ENCODE data around the gene NRAS. TPM values are rescaled to one million over a fixed set of nuclear protein-coding genes. Genes with fewer than 3 reads are reported as not detected.

The NRAS gene
- total RNA-seq, 1 experiment from 2014 or later: 72.9 TPM

GRCh38 chr1:114756949-114757454 is 40.4 kb upstream of the NRAS start:
- no CpG with 5 or more reads among the region's 17 CpGs for WGBS (ENCODE audit: extremely low coverage, insufficient read length, low lambda C conversion rate)
- peak overlapping the region; percentile 77 for H3K4me2 ChIP-seq (ENCODE audit: insufficient read depth, insufficient read length, low read length)
- H3K27ac Mint-ChIP-seq: peak overlapping the region; percentile 100
- peak overlapping the region; percentile 88 for H3K14ac ChIP-seq (ENCODE audit: insufficient read depth, low read length)
- no peaks in the 10 kb centered on the region for H3K9me3 ChIP-seq (ENCODE audit: control insufficient read depth, low read depth, low read length)
- H4K5ac ChIP-seq (ENCODE audit: insufficient read length, low read depth, low read length): peak overlapping the region; percentile 86
- peak overlapping the region; percentile 85 for H4K8ac ChIP-seq (replicated peaks; ENCODE audit: insufficient read length, low read depth, low read length)
- H2BK15ac ChIP-seq (ENCODE audit: low read depth, low read length): no peak overlapping the region
- H3K23ac ChIP-seq (ENCODE audit: insufficient read length, low read depth, low read length): no peak overlapping the region
- H2BK5ac ChIP-seq (ENCODE audit: insufficient read length, low read length): peak overlapping the region; percentile 92
- no peak overlapping the region for H2BK120ac ChIP-seq (ENCODE audit: low read depth, low read length, poor library complexity, severe bottlenecking)
- peak overlapping the region; percentile 95 for H3K56ac ChIP-seq (ENCODE audit: insufficient read length, low read depth, low read length)
- TF ChIP-seq CTCF (conservative IDR thresholded peaks at IDR 0.05): no peak
- peak overlapping the region; percentile 25; the same call in 1 of the 2 replicates for H3K4ac ChIP-seq (ENCODE audit: low read depth, low read length)
- H4K91ac ChIP-seq (ENCODE audit: insufficient read length, low read depth, low read length): no peak overlapping the region
- peaks cover 49% of the 10 kb centered on the region for H3K79me2 ChIP-seq (ENCODE audit: insufficient read depth, low read length)
- no peak overlapping the region for H2AFZ ChIP-seq (ENCODE audit: low read length)
- H3K79me1 ChIP-seq (ENCODE audit: insufficient read depth, low read depth, low read length, poor library complexity, severe bottlenecking): no peaks in the 10 kb centered on the region
- H3K23me2 ChIP-seq (ENCODE audit: insufficient read length, low read depth, low read length, poor library complexity, severe bottlenecking): peaks cover 3% of the 10 kb centered on the region
- H2BK20ac ChIP-seq (ENCODE audit: low read depth, low read length, poor library complexity, severe bottlenecking): no peak overlapping the region
- H2BK12ac ChIP-seq (ENCODE audit: insufficient read length, low read depth, low read length): no peak overlapping the region
- H3K4me1 Mint-ChIP-seq: peaks cover 45 to 53% of the 10 kb centered on the region in 2 experiments
- H3T11ph ChIP-seq (ENCODE audit: low read length): peak overlapping the region; percentile 63
- H4K20me1 ChIP-seq (ENCODE audit: control insufficient read depth, insufficient read depth, insufficient read length): no peaks in the 10 kb centered on the region
- H3K9me3 Mint-ChIP-seq: no peaks in the 10 kb centered on the region; a peak in 2 of 5 replicates
- no peak for DNase-seq
- peak overlapping the region; percentile 93 for H3K9ac ChIP-seq (ENCODE audit: extremely low read depth, insufficient read length, low read length)
- peaks cover 9% of the 10 kb centered on the region; the same call in 1 of the 2 replicates for H3K4me1 ChIP-seq (ENCODE audit: insufficient read depth, low read length)
- H2AK5ac ChIP-seq (ENCODE audit: insufficient read length, low read length): no peak overlapping the region
- peak overlapping the region; percentile 100 for H3K4me3 Mint-ChIP-seq
- H3K27me3 ChIP-seq (ENCODE audit: insufficient read depth, low read length): no peaks in the 10 kb centered on the region
- peak overlapping the region; percentile 76 for H3K27ac ChIP-seq (ENCODE audit: insufficient read length, low read depth, low read length)
- H3K36me3 Mint-ChIP-seq (ENCODE audit: insufficient read depth in 1 of 3, low read depth in 3 of 3): peaks cover 12 to 33% (median 26%) of the 10 kb centered on the region in 3 experiments
- peak overlapping the region; percentile 90 for H3K18ac ChIP-seq (ENCODE audit: insufficient read length, low read depth, low read length)
- peaks cover 1% of the 10 kb centered on the region; the same call in 1 of the 2 replicates for H3K27me3 Mint-ChIP-seq (ENCODE audit: low read depth)

All from H9 (cell line).